Mesenteric fat pad (tissue), 1 donor: Measurements from ENCODE around the gene CASP5. TPM values are rescaled to one million over a fixed set of nuclear protein-coding genes. Genes with fewer than 3 reads are reported as not detected.

Source experiments
- DNase-seq: peaks from one replicate; pipeline ENCODE4 v3.0.0-alpha.2; 2020; ENCODE audit warnings: low spot score
- total RNA-seq: library from RNA; stranded (reverse); fragmentation: NEBNext Ultra II Directional; extraction: Animal tissue kit (Norgen Biotek cat#: 25700); gene quantifications from one replicate; pipeline ENCODE4 v1.2.1, GENCODE V29; 2021
- donor health status: DM: yes; HTN: yes; CAD: no.

CASP5 gene
- total RNA-seq, 1 donor from 2014 or later: 0.29 TPM

DNA sequence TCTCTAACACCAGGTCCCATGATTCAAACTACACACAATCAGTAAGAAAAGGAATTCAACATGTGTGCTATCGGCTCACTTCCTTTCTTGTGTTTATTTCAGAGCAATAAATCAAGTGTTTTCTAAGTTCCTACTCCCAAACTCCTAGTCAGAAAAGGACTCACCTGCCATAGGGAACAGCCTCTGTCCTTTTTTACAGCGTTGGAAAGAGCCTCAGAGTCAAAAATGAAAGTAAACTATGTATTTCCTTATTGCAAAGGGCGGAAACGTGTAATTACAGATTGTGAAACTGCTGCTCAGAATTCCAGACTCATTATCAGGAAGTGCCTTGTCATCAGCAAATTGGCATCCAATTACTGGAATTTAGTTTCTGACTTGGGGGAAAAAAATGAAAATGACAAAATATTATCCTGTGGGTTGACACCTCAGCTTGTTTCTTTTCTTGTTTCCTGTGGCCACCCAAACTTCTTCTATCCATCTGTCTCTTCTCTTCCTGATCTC is 54.6 kb downstream of the CASP5 start, which contains the start of gene CASP4:
Gene CASP4, minus strand, starts transcription at position 220 of the 501 bp plus-strand sequence. Its CDS starts 49 bp downstream, at position 171.
- no peak for DNase-seq

DNA sequence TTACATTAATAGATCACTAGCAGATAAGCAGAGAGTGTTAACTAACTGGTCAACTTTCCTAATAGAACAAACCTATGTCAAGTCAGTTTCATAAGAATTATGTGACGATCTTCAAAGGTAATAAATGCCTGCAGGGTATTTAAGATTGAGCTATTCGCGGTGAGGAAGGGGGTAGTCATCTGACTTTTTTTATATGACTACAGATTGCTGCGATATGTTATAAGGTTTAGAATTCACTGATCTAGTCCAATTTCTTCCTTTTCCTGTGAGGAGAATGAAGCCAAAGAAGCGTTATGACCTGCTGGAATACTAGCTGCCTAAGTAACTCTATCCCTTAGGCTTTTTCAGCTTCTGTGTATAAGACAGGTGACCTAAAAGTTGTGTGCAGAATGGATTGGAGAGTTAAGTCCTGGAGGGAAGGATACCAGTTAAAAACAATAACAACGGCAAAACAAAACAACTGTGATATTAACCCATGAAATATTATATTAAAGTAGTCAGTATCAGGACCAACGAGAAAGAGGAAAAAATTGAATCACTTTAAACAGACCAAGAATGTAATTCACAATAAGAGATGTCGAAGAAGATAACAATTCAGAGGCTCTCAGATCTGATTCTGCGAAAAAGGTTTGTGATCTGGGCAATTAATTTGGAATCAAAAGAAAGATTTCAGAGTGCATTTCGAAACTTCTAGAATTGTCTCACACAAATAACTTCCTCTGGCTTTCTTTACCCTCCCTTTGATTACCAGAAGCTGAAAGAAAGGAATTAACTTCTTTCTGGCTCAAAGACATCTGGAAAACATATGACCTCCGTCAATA is 55.2 kb downstream of the CASP5 start:
- DNase-seq: no peak

DNA sequence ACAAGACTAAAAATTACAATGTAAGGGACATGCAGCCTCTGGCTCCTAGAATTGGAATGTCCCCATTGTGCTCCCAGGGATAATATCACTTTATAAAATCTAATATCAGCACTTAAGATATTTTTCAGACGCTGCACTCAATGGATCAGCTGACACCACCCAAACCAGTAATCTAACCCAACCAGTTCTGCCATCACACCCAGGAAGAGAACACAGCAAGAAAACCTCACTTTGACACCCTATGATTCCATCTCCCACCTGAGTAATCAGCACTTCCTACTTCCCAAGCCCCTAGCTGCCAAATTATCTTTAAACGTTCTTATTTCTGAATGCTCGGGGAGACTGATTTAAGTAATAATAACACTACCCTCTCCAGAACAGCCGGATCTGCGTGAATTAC is 57.2 kb downstream of the CASP5 start:
- no peak for DNase-seq

DNA sequence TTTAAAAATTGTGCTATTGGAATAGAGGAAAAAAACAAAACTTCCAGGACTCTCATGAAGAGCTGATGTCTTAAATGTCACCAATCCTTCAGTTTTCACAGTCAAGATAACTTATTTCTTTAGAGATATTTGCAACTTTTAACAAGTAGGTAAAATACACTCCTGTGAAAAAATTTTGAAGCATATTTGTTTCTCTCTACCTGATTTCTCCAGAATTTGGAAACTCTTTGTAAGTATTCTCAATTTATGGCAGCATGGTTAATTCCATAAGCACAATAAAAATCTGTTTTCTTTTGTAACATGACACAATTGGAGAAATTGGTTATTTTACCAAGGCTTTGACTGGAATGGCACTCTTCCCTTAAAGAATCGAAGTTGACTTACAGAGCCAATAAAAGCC is 58.7 kb downstream of the CASP5 start:
- no peak for DNase-seq

DNA sequence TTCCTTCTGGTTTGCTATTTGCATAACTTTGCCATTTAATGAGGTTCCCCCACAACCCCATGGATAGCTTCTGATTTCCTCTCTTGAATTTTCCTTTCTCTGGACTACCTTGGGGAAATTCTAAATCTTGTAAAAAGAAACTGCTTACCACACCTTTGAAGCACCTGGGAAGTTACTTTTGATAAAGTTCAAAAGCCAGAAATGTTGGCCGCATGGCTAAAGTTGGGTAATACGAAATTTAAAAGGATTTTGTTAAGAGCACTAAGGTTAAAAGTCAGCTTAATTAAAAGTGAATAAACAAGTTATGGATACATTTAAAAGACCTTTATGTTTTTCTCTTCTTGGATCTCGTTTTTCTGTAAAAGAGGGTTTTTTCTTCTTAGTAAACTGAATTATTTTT is 60.1 kb downstream of the CASP5 start:
- no peak for DNase-seq

DNA sequence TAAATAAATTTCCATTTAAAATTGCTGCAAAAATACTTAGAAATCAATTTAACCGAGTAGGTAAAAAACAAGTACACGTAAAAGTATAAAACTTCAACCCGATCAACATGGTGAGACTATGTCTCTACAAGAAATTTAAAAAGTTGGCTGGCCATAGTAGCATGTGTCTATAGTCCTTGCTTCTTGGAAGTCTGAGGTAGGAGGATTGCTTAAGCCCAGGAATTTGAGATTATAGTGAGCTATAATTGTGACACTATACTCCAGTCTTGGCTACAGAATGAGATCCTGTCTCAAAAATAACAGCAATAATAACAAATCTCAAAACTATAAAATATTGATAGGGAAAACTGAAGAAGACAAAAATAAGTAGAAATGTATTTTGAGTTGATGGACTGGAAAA is 65.7 kb downstream of the CASP5 start:
- DNase-seq: no peak

DNA sequence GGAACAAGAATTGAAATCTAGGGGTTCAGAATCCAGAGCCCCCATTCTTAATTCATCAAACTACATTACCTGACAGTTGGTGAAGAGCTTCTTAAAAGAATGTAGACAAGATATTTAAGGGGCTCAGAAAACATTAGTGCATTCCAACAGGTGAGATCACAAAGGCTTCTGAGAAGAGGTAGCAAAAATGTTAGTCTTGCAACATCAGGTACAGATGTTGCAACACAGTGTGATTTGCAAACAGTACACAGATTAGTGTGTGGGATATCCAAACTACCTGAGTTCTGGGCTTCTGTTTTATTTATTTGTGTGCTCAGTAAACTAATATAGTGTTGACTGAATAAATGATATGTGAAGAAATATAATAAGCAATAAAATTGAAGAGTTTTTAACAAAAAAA is 66.4 kb downstream of the CASP5 start:
- DNase-seq: no peak

DNA sequence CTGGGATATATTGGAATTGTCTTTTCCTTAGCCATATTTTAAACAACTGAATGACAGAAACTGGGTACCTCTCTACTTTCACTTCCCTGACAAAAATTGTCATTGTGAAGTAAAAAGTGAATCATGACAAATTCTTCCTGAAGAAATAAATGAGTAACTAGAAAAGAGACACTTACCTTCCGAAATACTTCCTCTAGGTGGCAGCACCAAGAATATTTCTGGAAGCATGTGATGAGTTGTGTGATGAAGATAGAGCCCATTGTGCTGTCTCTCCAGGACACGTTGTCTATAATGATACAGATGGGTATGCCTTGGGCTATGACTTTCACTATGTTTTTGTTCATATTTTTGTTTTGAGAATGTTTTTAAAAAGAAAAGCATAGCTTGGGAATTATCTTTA is 76.1 kb downstream of the CASP5 start:
- DNase-seq: no peak

Other genes with a start within 250 kb of the CASP5 start
- 0.45 TPM for gene CASP12, start 124.7 kb downstream of the CASP5 start, total RNA-seq
- gene CASP4, start 54.6 kb downstream of the CASP5 start, total RNA-seq: 75.8 TPM
- gene CASP1, start 12.0 kb upstream of the CASP5 start, total RNA-seq: 25.0 TPM
- 9.8 TPM for gene CARD16, start 22.2 kb upstream of the CASP5 start, total RNA-seq
- gene CARD18, start 116.6 kb upstream of the CASP5 start, total RNA-seq: not detected